Stomach (tissue), 9 donors: Measurements from ENCODE around the gene OR10G6. TPM values are rescaled to one million over a fixed set of nuclear protein-coding genes. Genes with fewer than 3 reads are reported as not detected.

Experiments
- DNase-seq, 2 donors: peaks; one replicate each; pipeline versions ENCODE4 v3.0.0 to v3.0.0-alpha.2; 2013 to 2019
- H3K27ac ChIP-seq, 5 donors: fragments of 200-600 bp in 4 of 5; sonication (generic) in 4 of 5; one replicate each; pipeline ENCODE4 v1.5.1; 2013 to 2019; ENCODE audit warnings: mild to moderate bottlenecking in 1 of 5, moderate library complexity in 1 of 5
- H3K27me3 ChIP-seq, 3 donors: fragments of 200-600 bp; sonication (generic); one replicate each; pipeline ENCODE4 v1.5.1; 2017 to 2019; ENCODE audit warnings: mixed run types in 1 of 3
- H3K36me3 ChIP-seq, 4 donors: fragments of 200-600 bp; sonication (generic); 1 replicate in 3 of 4; 2 replicates in 1 of 4; pipeline ENCODE4 v1.5.1; 2016 to 2019
- H3K4me1 ChIP-seq, 4 donors: fragments of 200-600 bp; sonication (generic); one replicate each; pipeline ENCODE4 v1.5.1; 2016 to 2019
- H3K4me3 ChIP-seq, 4 donors: fragments of 200-600 bp; sonication (generic) in 3 of 4; one replicate each; pipeline ENCODE4 v1.5.1; 2016 to 2019; ENCODE audit warnings: mild to moderate bottlenecking in 1 of 4
- H3K9me3 ChIP-seq, 4 donors: fragments of 200-600 bp; sonication (generic); one replicate each; pipeline ENCODE4 v1.5.1; 2016 to 2019
- POLR2AphosphoS5 ChIP-seq, 3 donors: sonication (generic); formaldehyde crosslinking; IDR thresholded peaks; one replicate each; pipeline ENCODE4 v1.6.1; 2016; ENCODE audit warnings: antibody characterized with exemption in 3 of 3
- whole genome bisulfite sequencing, 5 donors: extraction: QIAGEN DNeasy Blood & Tissue Kit in 3 of 5; methylation state at CpG; one replicate each; pipeline versions ENCODE4 v1.1.5 to v1.1.7; 2013 to 2018; 5-methylcytosine and 5-hydroxymethylcytosine counted together
- intact Hi-C: fragments of 100-400 bp; cut with DNase I; formaldehyde crosslinking; loops from one replicate; pipeline ENCODE4 v1.15.1; 2023; ENCODE audit warnings: low total_unique reads
- polyA plus RNA-seq, 3 donors: library from polyadenylated mRNA; stranded (reverse); fragments of 200-250 nt; gene quantifications; one replicate each; pipeline ENCODE4 v1.2.3, GENCODE V29; 2013
- total RNA-seq, 5 donors: library from RNA; depleted of rRNA; stranded (reverse); fragments of >200 nt; gene quantifications; one replicate each; pipeline versions ENCODE4 v1.1.0 to v1.2.3, GENCODE V29; 2014 to 2016
- donor health status: healthy with polysubstance abuse.
- donor health status: Bipolar disorder and iron deficiency.
- donor health status: healthy.

The OR10G6 gene
- total and polyA plus RNA-seq, 8 donors: not detected

GRCh38 chr11:123945132-123945531 is 49.8 kb downstream of the OR10G6 start:
- intact Hi-C loops: no loop called here
- Histone ChIP-seq H3K9me3 (no peaks in the 10 kb centered on the region), H3K27ac (no peak overlapping the region), H3K27me3 (no peaks in the 10 kb centered on the region), H3K36me3 (no peaks in the 10 kb centered on the region), H3K4me1 (no peaks in the 10 kb centered on the region), H3K4me3 (no peak overlapping the region)
- no peak for TF ChIP-seq POLR2AphosphoS5 (IDR thresholded peaks at IDR 0.05)
- no peak for DNase-seq
- WGBS, 5 donors: 13 to 36% (median 28%) methylated on average over 1 of the region's 1 CpG

Other genes with a start within 250 kb of the OR10G6 start
- not detected for gene OR6X1, start 240.6 kb downstream of the OR10G6 start, total RNA-seq
- not detected for gene OR6X1, start 240.6 kb downstream of the OR10G6 start, polyA plus RNA-seq
- gene OR6M1, start 188.8 kb downstream of the OR10G6 start, total RNA-seq: not detected
- not detected for gene OR6M1, start 188.8 kb downstream of the OR10G6 start, polyA plus RNA-seq
- not detected for gene TMEM225, start 109.5 kb downstream of the OR10G6 start, total RNA-seq
- gene TMEM225, start 109.5 kb downstream of the OR10G6 start, polyA plus RNA-seq: not detected
- gene OR8D4, start 93.0 kb downstream of the OR10G6 start, total RNA-seq: 1 to 10 TPM in 2 of 5 donors, not detected in 3; 1.4 to 1.5 TPM
- not detected for gene OR8D4, start 93.0 kb downstream of the OR10G6 start, polyA plus RNA-seq
- gene OR4D5, start 55.5 kb downstream of the OR10G6 start, total RNA-seq: 1 to 10 TPM in 1 of 5 donors, not detected in 4; 4.4 TPM
- not detected for gene OR4D5, start 55.5 kb downstream of the OR10G6 start, polyA plus RNA-seq
- gene OR6T1, start 51.3 kb downstream of the OR10G6 start, total RNA-seq: not detected
- not detected for gene OR6T1, start 51.3 kb downstream of the OR10G6 start, polyA plus RNA-seq
- not detected for gene OR10S1, start 17.4 kb downstream of the OR10G6 start, total RNA-seq
- not detected for gene OR10S1, start 17.4 kb downstream of the OR10G6 start, polyA plus RNA-seq
- gene OR10G4, start 17.8 kb upstream of the OR10G6 start, total RNA-seq: 1 to 10 TPM in 1 of 5 donors, under 1 TPM in 1, not detected in 3; 0.73 to 1.2 TPM
- not detected for gene OR10G4, start 17.8 kb upstream of the OR10G6 start, polyA plus RNA-seq
- gene OR10G9, start 27.9 kb upstream of the OR10G6 start, total RNA-seq: under 1 TPM in 1 of 5 donors, not detected in 4; 0.73 TPM
- not detected for gene OR10G9, start 27.9 kb upstream of the OR10G6 start, polyA plus RNA-seq
- not detected for gene OR10G8, start 31.6 kb upstream of the OR10G6 start, total RNA-seq
- gene OR10G8, start 31.6 kb upstream of the OR10G6 start, polyA plus RNA-seq: not detected
- not detected for gene OR10G7, start 46.2 kb upstream of the OR10G6 start, total RNA-seq
- not detected for gene OR10G7, start 46.2 kb upstream of the OR10G6 start, polyA plus RNA-seq
- 100 to 1,000 TPM in 1 of 5 donors, 10 to 100 TPM in 4; 15.4 to 111 (median 39.7) TPM for gene VWA5A, start 120.3 kb upstream of the OR10G6 start, total RNA-seq
- gene VWA5A, start 120.3 kb upstream of the OR10G6 start, polyA plus RNA-seq: 10 to 100 TPM; 10.1 to 24.1 (median 17.1) TPM
- gene OR10D3, start 188.2 kb upstream of the OR10G6 start, total RNA-seq: not detected
- gene OR10D3, start 188.2 kb upstream of the OR10G6 start, polyA plus RNA-seq: not detected
- not detected for gene OR8G1, start 245.9 kb upstream of the OR10G6 start, total RNA-seq
- gene OR8G1, start 245.9 kb upstream of the OR10G6 start, polyA plus RNA-seq: not detected